GM19238 (cell line): Measurements from ENCODE around the gene MARCHF3.
"Not testable (repeated sequence)": the region's sequence is repeated elsewhere in the genome, so short reads cannot be mapped to it uniquely, and the experiment has no call there.

ENCODE experiments used
- DNase-seq: peaks from one replicate; pipeline ENCODE4 v3.0.0; 2011; ENCODE audit warnings: low spot score; ENCODE audit not compliant: insufficient read length

MARCHF3 gene

DNA sequence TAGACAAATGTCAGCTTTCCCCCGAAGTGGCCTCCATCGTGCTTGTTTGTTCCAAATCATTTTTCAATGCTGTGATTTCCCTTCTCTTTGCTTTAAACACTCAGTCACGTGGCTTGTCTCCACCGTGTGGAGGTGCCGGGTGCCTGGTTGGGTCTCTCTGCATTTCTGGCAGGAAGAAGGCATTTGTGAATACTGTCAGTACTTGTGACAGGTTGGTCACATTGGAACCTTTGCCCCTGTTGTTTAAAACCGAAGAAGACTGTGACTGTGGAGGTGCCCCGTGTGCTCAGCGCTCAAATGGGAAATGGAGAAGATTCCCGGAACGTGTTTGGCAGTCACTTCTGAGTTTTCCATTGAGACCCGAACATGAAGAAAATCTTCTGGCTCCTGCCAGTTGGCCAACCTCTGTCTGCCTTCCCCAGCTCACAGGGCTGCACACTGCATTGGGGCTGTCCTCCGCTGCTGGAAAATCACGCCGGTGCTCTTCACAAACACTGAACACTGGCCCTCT is 178.8 kb downstream of the MARCHF3 start:
- DNase-seq = no peak

- no peak for DNase-seq
Observed at GRCh38 chr5:126849101-126849678, 181.2 kb downstream of the MARCHF3 start.

DNA sequence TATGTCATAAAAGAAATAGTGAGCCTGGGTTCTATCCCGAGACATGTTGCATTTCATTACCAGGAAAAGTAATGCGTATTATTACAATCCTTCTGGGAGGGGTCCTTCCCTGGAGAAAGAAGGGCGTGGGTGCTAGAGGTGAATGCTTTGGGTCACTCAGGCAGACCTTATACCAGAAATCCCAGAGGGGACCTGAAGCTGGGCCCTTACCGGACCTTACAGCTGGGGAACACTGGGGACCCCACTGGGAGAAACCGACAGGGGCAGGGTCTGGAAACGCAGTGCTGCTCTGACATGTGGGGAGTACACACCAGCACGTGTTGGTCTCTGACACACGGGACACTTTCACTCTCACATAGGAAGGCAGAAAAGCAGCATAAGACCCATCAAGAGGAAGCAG is 182.1 kb downstream of the MARCHF3 start:
- DNase-seq = no peak

DNA sequence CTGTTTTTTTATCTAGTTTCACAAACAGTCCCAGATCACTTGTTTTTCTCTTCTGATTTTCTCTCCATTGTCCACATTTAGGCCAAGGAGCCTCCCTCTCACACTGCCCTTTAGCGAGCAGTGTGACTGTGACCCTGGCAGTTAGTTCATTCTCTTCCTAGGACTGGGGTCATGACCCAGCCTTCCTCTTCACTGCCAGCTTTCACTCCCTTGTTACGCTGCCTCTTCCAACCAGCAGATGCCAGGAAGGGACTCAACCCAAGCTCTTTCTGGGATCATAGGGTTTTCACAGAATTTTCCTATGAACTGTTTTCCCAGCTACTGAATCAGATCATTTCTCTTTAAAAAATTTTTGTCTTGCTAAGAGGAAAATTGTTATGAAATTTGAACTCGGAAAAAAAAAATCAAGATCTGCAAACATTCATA is 182.5 kb downstream of the MARCHF3 start:
- no peak for DNase-seq

DNA sequence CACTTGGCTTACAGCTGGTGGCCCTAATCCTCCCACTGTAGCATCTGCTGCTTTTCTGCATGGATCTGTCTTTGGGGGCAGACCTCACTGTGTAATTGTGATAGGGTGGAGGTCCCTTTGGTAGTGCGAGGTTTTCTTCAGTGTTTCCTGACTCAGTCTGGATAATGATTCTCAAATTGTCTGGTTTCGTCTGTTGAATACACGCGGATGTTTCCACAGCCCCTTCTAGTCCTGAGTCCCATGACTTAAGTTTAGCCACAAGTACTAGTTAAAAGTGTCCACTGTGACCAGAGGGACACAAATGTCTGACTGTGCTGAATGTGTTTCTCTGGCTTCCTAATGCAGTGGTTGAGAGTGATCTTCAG is 182.9 kb downstream of the MARCHF3 start:
- DNase-seq = no peak

GRCh38 chr5:126846744-126847455 is 183.5 kb downstream of the MARCHF3 start:
- DNase-seq = no peak

- DNase-seq = no peak
Observed at GRCh38 chr5:126846344-126846743, 184.0 kb downstream of the MARCHF3 start.

GRCh38 chr5:126845470-126846070 is 184.8 kb downstream of the MARCHF3 start:
- peak; percentile 41 for DNase-seq

GRCh38 chr5:126843375-126843774 is 187.0 kb downstream of the MARCHF3 start:
- not testable (repeated sequence) for DNase-seq

DNA sequence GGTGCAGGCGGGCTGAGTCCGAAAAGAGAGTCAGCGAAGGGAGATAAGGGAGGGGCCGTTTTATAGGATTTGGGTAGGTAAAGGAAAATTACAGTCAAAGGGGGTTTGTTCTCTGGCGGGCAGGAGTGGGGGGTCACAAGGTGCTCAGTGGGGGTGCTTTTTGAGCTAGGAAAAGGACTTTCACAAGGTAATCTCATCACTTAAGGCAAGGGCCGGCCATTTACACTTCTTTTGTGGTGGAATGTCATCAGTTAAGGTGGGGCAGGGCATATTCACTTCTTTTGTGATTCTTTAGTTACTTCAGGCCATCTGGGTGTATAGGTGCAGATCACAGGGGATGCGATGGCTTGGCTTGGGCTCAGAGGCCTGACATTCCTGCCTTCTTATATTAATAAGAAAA is 191.0 kb downstream of the MARCHF3 start:
- DNase-seq = not testable (repeated sequence)

GRCh38 chr5:126837906-126838539 is 192.3 kb downstream of the MARCHF3 start:
- no peak for DNase-seq

DNA sequence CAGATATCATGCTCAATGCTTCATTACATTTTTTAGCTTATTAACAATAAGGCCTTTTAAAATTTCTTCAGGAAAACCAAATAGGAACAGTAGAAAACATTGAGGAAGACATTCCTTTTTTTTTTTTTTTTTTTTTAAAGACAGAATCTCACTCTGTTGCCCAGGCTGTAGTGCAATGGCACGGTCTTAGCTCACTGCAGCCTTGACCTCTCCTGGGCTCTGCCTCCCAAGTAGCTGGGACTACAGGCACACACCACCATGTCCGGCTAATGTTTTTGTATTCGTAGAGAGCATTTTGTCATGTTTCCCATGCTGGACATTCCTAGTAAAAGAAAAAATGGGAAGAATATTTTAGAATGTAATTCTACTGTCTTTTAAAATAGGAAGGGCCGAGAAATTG is 193.1 kb downstream of the MARCHF3 start:
- no peak for DNase-seq

DNA sequence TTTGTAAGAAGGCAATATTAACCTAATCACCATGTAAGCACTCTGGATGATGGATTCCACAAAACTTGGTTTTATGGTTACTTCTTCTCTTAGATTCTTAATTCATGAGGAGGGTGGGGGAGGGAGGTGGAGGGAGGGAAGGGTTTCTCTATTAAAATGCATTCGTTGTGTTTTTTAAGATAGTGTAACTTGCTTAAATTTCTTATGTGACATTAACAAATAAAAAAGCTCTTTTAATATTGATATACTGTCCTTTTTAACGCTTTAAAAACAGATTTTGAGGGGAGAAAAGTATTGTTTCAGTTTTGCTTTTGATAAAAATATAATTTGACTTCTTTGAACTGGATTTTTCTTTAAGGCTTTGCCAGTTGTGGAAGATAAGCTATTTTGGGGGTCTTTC is 193.6 kb downstream of the MARCHF3 start:
- no peak for DNase-seq

DNA sequence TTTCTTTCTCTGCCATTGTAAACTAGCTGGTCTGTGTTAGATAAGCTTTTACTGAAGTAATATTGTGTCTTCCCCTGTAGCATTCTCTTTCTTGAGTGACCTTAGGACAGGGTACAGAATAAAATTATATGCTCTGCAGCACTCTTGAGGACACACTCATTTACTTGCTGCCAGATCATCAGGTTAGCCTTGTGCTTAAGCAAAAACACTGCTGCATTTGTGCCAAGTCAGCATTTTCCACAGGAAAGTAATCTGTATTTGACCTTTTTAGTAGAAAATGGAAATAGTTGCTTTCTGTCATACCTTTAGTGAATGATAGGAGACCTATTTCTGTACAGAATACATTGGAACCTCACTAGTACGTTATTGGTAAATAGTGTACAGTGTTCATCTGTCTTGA is 199.2 kb downstream of the MARCHF3 start:
- no peak for DNase-seq

DNA sequence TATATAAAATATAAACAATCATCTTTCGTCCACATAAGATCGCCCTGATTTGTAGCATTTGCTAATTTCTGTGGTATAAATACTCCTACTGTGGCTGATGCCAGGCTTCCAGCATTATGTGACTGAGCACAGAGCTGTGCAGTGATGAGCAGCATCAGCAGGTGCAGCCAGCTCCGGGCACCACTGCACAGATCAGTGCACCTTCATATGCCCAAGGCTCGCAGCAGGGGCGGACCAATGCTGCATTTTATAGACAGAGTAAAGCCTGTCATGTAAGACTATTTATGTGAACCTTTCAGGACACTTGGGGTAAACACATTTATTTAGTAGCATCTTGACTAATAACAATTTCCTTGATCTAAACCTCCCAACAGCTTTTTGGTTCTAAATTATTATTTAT is 200.3 kb downstream of the MARCHF3 start:
- no peak for DNase-seq

GRCh38 chr5:126829098-126829497 is 201.3 kb downstream of the MARCHF3 start:
- DNase-seq = no peak

- DNase-seq = no peak
Observed at GRCh38 chr5:126826619-126827215, 203.6 kb downstream of the MARCHF3 start.

- DNase-seq = no peak
Observed at GRCh38 chr5:126819253-126819652, 211.1 kb downstream of the MARCHF3 start.

- DNase-seq = no peak
Observed at GRCh38 chr5:126818736-126819135, 211.6 kb downstream of the MARCHF3 start.
